ENCODE measurements around the gene OCA2. TPM values are rescaled to one million over a fixed set of nuclear protein-coding genes. Genes with fewer than 3 reads are reported as not detected.

OCA2 gene
- total RNA-seq, 2 experiments from 2014 or later = not detected

GRCh38 chr15:28124841-28125240 lies 25.7 kb upstream of the OCA2 start:
- intact Hi-C loops (cut with micrococcal nuclease; ENCODE audit: unreplicated experiment) = no loop called here
- Histone ChIP-seq H3K36me3 (ENCODE audit: insufficient read depth, low read length) (peaks cover 64% of the 10 kb centered on the region), H3K4me3 (ENCODE audit: low read depth, low read length, poor library complexity, severe bottlenecking) (no peak overlapping the region), H3K9me3 (ENCODE audit: low read length) (no peaks in the 10 kb centered on the region), H3K27ac (ENCODE audit: low read depth, low read length, poor library complexity, severe bottlenecking) (no peak overlapping the region), H4K20me1 (ENCODE audit: insufficient read depth, low read length) (no peaks in the 10 kb centered on the region), H2AFZ (ENCODE audit: low read length) (no peak overlapping the region), H3K4me1 (ENCODE audit: insufficient read depth, low read length, poor library complexity, severe bottlenecking) (peaks cover 7% of the 10 kb centered on the region), H3K4me2 (ENCODE audit: low read length) (no peak overlapping the region), H3K79me2 (ENCODE audit: insufficient read depth, low read depth, low read length) (no peaks in the 10 kb centered on the region), H3K9me2 (ENCODE audit: insufficient read depth, low read length) (no peaks in the 10 kb centered on the region)
- BruUV-seq (replicated peaks) = no TSS peak
- no peak for TF ChIP-seq EZH2phosphoT487 (IDR thresholded peaks at IDR 0.05; ENCODE audit: borderline replicate concordance, low read depth, low read length)
- no peak for TF ChIP-seq CTCF (conservative IDR thresholded peaks at IDR 0.05; ENCODE audit: low read length)
- DNase-seq (ENCODE audit: low spot score) = no peak
- ChIA-PET CTCF (ENCODE audit: unreplicated experiment) (no interaction called here), POLR2A (no interaction called here)

- ChIA-PET POLR2A (interaction anchor here (0.6 kb wide), 1 partner anchor 47 kb away, joined by 3 read pairs; no protein-coding TSS in a partner anchor), CTCF (ENCODE audit: unreplicated experiment) (no interaction called here)
- H3K4me1 ChIP-seq (ENCODE audit: insufficient read depth, low read length, poor library complexity, severe bottlenecking) = peaks cover 7% of the 10 kb centered on the region
- H3K4me2 ChIP-seq (ENCODE audit: low read length) = no peak overlapping the region
- no peak overlapping the region for H2AFZ ChIP-seq (ENCODE audit: low read length)
- no peak overlapping the region for H3K4me3 ChIP-seq (ENCODE audit: low read depth, low read length, poor library complexity, severe bottlenecking)
- peaks cover 55% of the 10 kb centered on the region for H3K36me3 ChIP-seq (ENCODE audit: insufficient read depth, low read length)
- no TSS peak for BruUV-seq (replicated peaks)
- H3K79me2 ChIP-seq (ENCODE audit: insufficient read depth, low read depth, low read length) = no peaks in the 10 kb centered on the region
- no peaks in the 10 kb centered on the region for H3K9me2 ChIP-seq (ENCODE audit: insufficient read depth, low read length)
- no peak for TF ChIP-seq EZH2phosphoT487 (IDR thresholded peaks at IDR 0.05; ENCODE audit: borderline replicate concordance, low read depth, low read length)
- TF ChIP-seq CTCF (conservative IDR thresholded peaks at IDR 0.05; ENCODE audit: low read length) = peak; percentile 80
- H4K20me1 ChIP-seq (ENCODE audit: insufficient read depth, low read length) = no peaks in the 10 kb centered on the region
- no peaks in the 10 kb centered on the region for H3K9me3 ChIP-seq (ENCODE audit: low read length)
- H3K27ac ChIP-seq (ENCODE audit: low read depth, low read length, poor library complexity, severe bottlenecking) = no peak overlapping the region
- intact Hi-C loops (cut with micrococcal nuclease; ENCODE audit: unreplicated experiment) = loop anchor here (1.0 kb wide), 1 partner anchor 37 kb away; no protein-coding TSS in a partner anchor
- peak; percentile 60 for DNase-seq (ENCODE audit: low spot score)
Measured at GRCh38 chr15:28123408-28124023, 24.4 kb upstream of the OCA2 start.
